HCT116 (cell line): ENCODE measurements around the gene SPCS3. TPM values are rescaled to one million over a fixed set of nuclear protein-coding genes. Genes with fewer than 3 reads are reported as not detected.

Source experiments
- ATAC-seq: fragments of 200-7000 bp; cut with Tn5 transposase; 2 replicates; pipeline ENCODE4 v1.9.1; 2020; ENCODE audit warnings: mild to moderate bottlenecking, moderate library complexity
- BruUV-seq: library from RNA; stranded (reverse); fragments of 400-500 nt; replicated peaks from 2 replicates; lab custom pipeline; 2021; lab: Mats Ljungman, UMichigan
- CTCF ChIA-PET: fragments of 300-600 bp; sonication (Branson Sonifier 250); formaldehyde crosslinking; loops from one replicate; lab custom pipeline; 2021; ENCODE audit warnings: antibody characterized with exemption; lab: Charles Lee
- POLR2A ChIA-PET: fragments of 300-600, 350-600 bp; sonication (Branson Sonifier 250); formaldehyde crosslinking; loops from one replicate; lab custom pipeline; 2021; ENCODE audit warnings: antibody characterized with exemption; lab: Charles Lee
- RAD21 ChIA-PET, 2 experiments: fragments of 300-600 bp; sonication (Branson Sonifier 250); formaldehyde crosslinking; loops; one replicate each; lab custom pipeline; 2023; ENCODE audit warnings: low total read pairs in 2 of 2; ENCODE audit not compliant: uncharacterized antibody in 2 of 2, unreplicated experiment in 2 of 2, low non-redundant PET in 1 of 2; lab: Charles Lee
- DNase-seq: peaks from one replicate; pipeline ENCODE4 v3.0.0-alpha.2; 2010; ENCODE audit warnings: low read depth, low spot score
- H2AFZ ChIP-seq: fragments of 200-600 bp; shearing (Covaris generic), sonication (generic); 2 replicates; pipeline ENCODE4 v1.6.1; 2017; ENCODE audit warnings: low read depth, mixed run types, mixed read lengths, antibody characterized with exemption, low read length; ENCODE audit not compliant: poor library complexity, severe bottlenecking
- H3K27ac ChIP-seq: 2 replicates; pipeline ENCODE4 v1.5.1; 2012; ENCODE audit warnings: low read depth, low read length
- H3K27me3 ChIP-seq: fragments of 200-600 bp; sonication (generic); 2 replicates; pipeline ENCODE4 v1.6.1; 2016; ENCODE audit warnings: mixed run types, low read length, mixed read lengths; ENCODE audit not compliant: insufficient read depth
- H3K36me3 ChIP-seq, 2 experiments: fragments of 200-500 bp in 1 of 2; fragments of 200-600 bp in 1 of 2; sonication (Bioruptor generic) in 1 of 2; sonication (generic) in 1 of 2; 2 replicates each; pipeline versions ENCODE4 v1.5.1 to v1.6.1; 2014 to 2016; ENCODE audit warnings: low read length in 2 of 2, inconsistent platforms in 1 of 2, mixed read lengths in 1 of 2, mixed run types in 1 of 2; ENCODE audit not compliant: insufficient read depth in 2 of 2, control insufficient read depth in 1 of 2
- H3K4me1 ChIP-seq, 2 experiments: fragments of 200-600 bp in 1 of 2; sonication (generic) in 1 of 2; 2 replicates each; pipeline versions ENCODE4 v1.5.1 to v1.6.1; 2012 to 2017; ENCODE audit warnings: low read length in 2 of 2, inconsistent platforms in 1 of 2, mild to moderate bottlenecking in 1 of 2, mixed read lengths in 1 of 2, mixed run types in 1 of 2, moderate library complexity in 1 of 2; ENCODE audit not compliant: insufficient read depth in 2 of 2, control insufficient read depth in 1 of 2
- H3K4me2 ChIP-seq: fragments of 200-600 bp; sonication (generic); 2 replicates; pipeline ENCODE4 v1.6.1; 2017; ENCODE audit warnings: mixed run types, low read length, mixed read lengths
- H3K4me3 ChIP-seq, 2 experiments: fragments of 200-600 bp in 1 of 2; sonication (generic) in 1 of 2; replicated peaks in 1 of 2; 2 replicates each; pipeline ENCODE4 v1.5.1; 2011 to 2016; ENCODE audit warnings: low read length in 2 of 2, control low read depth in 1 of 2, low read depth in 1 of 2, mild to moderate bottlenecking in 1 of 2, mixed read lengths in 1 of 2, mixed run types in 1 of 2
- H3K79me2 ChIP-seq: fragments of 200-600 bp; sonication (generic); 2 replicates; pipeline ENCODE4 v1.6.1; 2017; ENCODE audit warnings: mild to moderate bottlenecking, mixed run types, low read length, moderate library complexity, mixed read lengths; ENCODE audit not compliant: insufficient read depth
- H3K9ac ChIP-seq: fragments of 200-600 bp; sonication (generic); 2 replicates; pipeline ENCODE4 v1.6.1; 2016; ENCODE audit warnings: low read length, mixed read lengths
- H3K9me2 ChIP-seq: fragments of 200-600 bp; sonication (generic), shearing (Covaris generic); 2 replicates; pipeline ENCODE4 v1.6.1; 2017; ENCODE audit warnings: mixed run types, mild to moderate bottlenecking, moderate library complexity; ENCODE audit not compliant: insufficient read depth
- H3K9me3 ChIP-seq, 2 experiments: fragments of 200-500 bp in 1 of 2; fragments of 200-600 bp in 1 of 2; sonication (Bioruptor generic) in 1 of 2; sonication (generic) in 1 of 2; 2 replicates each; pipeline ENCODE4 v1.6.1; 2014 to 2017; ENCODE audit warnings: low read length in 2 of 2, mixed read lengths in 2 of 2, inconsistent platforms in 1 of 2, low read depth in 1 of 2, mild to moderate bottlenecking in 1 of 2, mixed run types in 1 of 2, moderate library complexity in 1 of 2; ENCODE audit not compliant: control insufficient read depth in 1 of 2, insufficient read depth in 1 of 2
- H4K20me1 ChIP-seq: fragments of 200-600 bp; sonication (generic), shearing (Covaris generic); 2 replicates; pipeline ENCODE4 v1.6.1; 2017; ENCODE audit warnings: mixed run types, mild to moderate bottlenecking, moderate library complexity; ENCODE audit not compliant: insufficient read depth
- CBX3 ChIP-seq: IDR thresholded peaks from 2 replicates; pipeline ENCODE4 v1.6.1; 2012; ENCODE audit warnings: low read depth
- EGR1 ChIP-seq: IDR thresholded peaks from 2 replicates; pipeline ENCODE4 v1.6.1; 2012; ENCODE audit warnings: low read depth
- EZH2phosphoT487 ChIP-seq: fragments of 200-600 bp; IDR thresholded peaks from 2 replicates; pipeline ENCODE4 v1.6.1; 2018; ENCODE audit warnings: antibody characterized with exemption, borderline replicate concordance
- FOSL1 ChIP-seq: IDR thresholded peaks from 2 replicates; pipeline ENCODE4 v1.6.1; 2012; ENCODE audit warnings: low read depth
- POLR2A ChIP-seq: IDR thresholded peaks from 2 replicates; pipeline ENCODE4 v1.7.0; 2011; ENCODE audit warnings: borderline replicate concordance; ENCODE audit not compliant: insufficient read depth, insufficient read length; ENCODE audit errors: extremely low read depth
- SIN3A ChIP-seq: IDR thresholded peaks from 2 replicates; pipeline ENCODE4 v1.6.1; 2012; ENCODE audit warnings: low read depth
- SRF ChIP-seq: IDR thresholded peaks from 2 replicates; pipeline ENCODE4 v1.6.1; 2012; ENCODE audit warnings: low read depth
- TCF7L2 ChIP-seq: IDR thresholded peaks from 2 replicates; pipeline ENCODE4 v1.7.0; 2011; ENCODE audit warnings: borderline replicate concordance, inconsistent platforms; ENCODE audit not compliant: insufficient read depth, insufficient read length; ENCODE audit errors: extremely low read depth
- ZNF274 ChIP-seq: fragments of 200-500 bp; sonication (Bioruptor generic); IDR thresholded peaks from 2 replicates; pipeline ENCODE4 v1.6.1; 2014; ENCODE audit warnings: mild to moderate bottlenecking, low read depth, low read length, inconsistent platforms
- intact Hi-C: fragments of 100-400 bp; cut with micrococcal nuclease; formaldehyde crosslinking; loops from 2 replicates; pipeline ENCODE4 v1.10.0; 2022
- total RNA-seq: library from RNA; stranded (reverse); gene quantifications from one replicate; pipeline ENCODE4 v1.2.1, GENCODE V29; 2021; ENCODE audit not compliant: unreplicated experiment
- TF ChIP-seq, protein P1 (sequence below): IDR thresholded peaks from 2 replicates; pipeline ENCODE4 v1.6.1; 2012
- TF ChIP-seq, protein P2 (sequence below), 3 experiments: fragments of 200-600 bp in 1 of 3; sonication (generic) in 1 of 3; IDR thresholded peaks in 2 of 3; conservative IDR thresholded peaks in 1 of 3; 2 replicates each; pipeline ENCODE4 v1.5.1; 2012 to 2017; ENCODE audit warnings: low read depth in 2 of 3, low read length in 2 of 3, antibody characterized with exemption in 1 of 3, borderline replicate concordance in 1 of 3, control low read depth in 1 of 3, mild to moderate bottlenecking in 1 of 3, mixed read lengths in 1 of 3, mixed run types in 1 of 3, moderate library complexity in 1 of 3; ENCODE audit not compliant: insufficient read depth in 1 of 3
- TF ChIP-seq, protein P3 (sequence below): IDR thresholded peaks from 2 replicates; pipeline ENCODE4 v1.6.1; 2012; ENCODE audit warnings: low read depth

Gene SPCS3
- total RNA-seq, 1 experiment from 2014 or later = 135 TPM

DNA sequence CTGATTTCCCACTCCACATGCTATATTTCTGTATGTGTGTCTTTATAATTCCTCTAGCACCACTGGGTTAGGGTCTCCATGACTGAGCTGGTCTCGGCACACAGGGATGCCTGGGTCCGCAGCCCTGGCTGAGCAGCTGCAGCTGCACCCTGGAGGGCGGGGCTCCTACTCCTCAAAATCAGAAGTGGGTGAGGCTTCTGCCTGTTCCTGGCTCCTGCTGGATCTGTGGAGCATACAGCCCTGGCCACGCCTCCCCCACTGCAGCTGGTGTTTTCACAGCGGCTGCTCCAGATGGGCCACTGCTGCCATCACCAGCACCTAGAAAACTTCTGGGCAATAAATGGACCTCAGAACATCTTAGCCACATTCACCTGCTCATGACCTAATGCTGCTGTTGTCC lies 30.9 kb downstream of the SPCS3 start:
- no peaks in the 10 kb centered on the region for H3K27me3 ChIP-seq
- no peak for TF ChIP-seq TCF7L2
- no peak for TF ChIP-seq CBX3
- TF ChIP-seq POLR2A = no peak
- TF ChIP-seq, all 23 proteins: peak for 0
- no peaks in the 10 kb centered on the region for H3K4me1 ChIP-seq
- no peak overlapping the region for H3K4me2 ChIP-seq
- intact Hi-C loops = no loop called here
- ChIA-PET POLR2A (no interaction called here), RAD21 (no interaction called here), CTCF (no interaction called here)
- H3K79me2 ChIP-seq = no peaks in the 10 kb centered on the region
- no peak for DNase-seq
- H3K9me2 ChIP-seq = no peaks in the 10 kb centered on the region
- H3K4me3 ChIP-seq = no peak overlapping the region
- no peaks in the 10 kb centered on the region for H4K20me1 ChIP-seq
- H2AFZ ChIP-seq = no peak overlapping the region
- H3K9me3 ChIP-seq = no peaks in the 10 kb centered on the region
- no TSS peak for BruUV-seq
- H3K9ac ChIP-seq = no peak overlapping the region
- H3K27ac ChIP-seq = no peak overlapping the region
- no peaks in the 10 kb centered on the region for H3K36me3 ChIP-seq
- ATAC-seq = no peak

DNA sequence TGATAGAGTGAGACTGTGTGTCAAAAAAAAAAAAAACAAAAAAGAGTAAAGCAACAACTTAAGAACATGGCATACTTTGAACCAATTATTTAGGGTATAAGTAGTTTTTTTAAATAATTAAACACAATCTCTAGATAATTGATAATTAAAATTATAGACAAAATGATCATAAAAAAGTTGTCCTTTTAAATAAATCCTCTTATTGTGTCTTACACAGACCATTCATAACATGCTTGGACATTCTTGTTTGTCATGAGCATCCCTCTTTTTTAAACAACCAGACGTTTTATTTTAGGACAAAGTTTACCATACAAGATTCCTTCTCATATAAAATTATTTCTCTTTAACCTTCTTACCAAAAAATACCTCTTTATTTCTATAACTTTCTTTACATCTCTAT lies 35.1 kb downstream of the SPCS3 start:
- DNase-seq (no peak), ATAC-seq (no peak)
- CTCF ChIA-PET = no interaction called here
- Histone ChIP-seq H3K9me3 (no peaks in the 10 kb centered on the region), H3K36me3 (no peaks in the 10 kb centered on the region), H3K9me2 (no peaks in the 10 kb centered on the region), H2AFZ (no peak overlapping the region), H3K79me2 (no peaks in the 10 kb centered on the region), H3K4me2 (no peak overlapping the region), H4K20me1 (no peaks in the 10 kb centered on the region), H3K27ac (no peak overlapping the region), H3K27me3 (no peaks in the 10 kb centered on the region), H3K9ac (no peak overlapping the region), H3K4me1 (no peaks in the 10 kb centered on the region), H3K4me3 (no peak overlapping the region)
- RAD21 ChIA-PET = no interaction called here
- TF ChIP-seq, protein P1, sequence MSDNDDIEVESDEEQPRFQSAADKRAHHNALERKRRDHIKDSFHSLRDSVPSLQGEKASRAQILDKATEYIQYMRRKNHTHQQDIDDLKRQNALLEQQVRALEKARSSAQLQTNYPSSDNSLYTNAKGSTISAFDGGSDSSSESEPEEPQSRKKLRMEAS = no peak
- TF ChIP-seq, protein P2, sequence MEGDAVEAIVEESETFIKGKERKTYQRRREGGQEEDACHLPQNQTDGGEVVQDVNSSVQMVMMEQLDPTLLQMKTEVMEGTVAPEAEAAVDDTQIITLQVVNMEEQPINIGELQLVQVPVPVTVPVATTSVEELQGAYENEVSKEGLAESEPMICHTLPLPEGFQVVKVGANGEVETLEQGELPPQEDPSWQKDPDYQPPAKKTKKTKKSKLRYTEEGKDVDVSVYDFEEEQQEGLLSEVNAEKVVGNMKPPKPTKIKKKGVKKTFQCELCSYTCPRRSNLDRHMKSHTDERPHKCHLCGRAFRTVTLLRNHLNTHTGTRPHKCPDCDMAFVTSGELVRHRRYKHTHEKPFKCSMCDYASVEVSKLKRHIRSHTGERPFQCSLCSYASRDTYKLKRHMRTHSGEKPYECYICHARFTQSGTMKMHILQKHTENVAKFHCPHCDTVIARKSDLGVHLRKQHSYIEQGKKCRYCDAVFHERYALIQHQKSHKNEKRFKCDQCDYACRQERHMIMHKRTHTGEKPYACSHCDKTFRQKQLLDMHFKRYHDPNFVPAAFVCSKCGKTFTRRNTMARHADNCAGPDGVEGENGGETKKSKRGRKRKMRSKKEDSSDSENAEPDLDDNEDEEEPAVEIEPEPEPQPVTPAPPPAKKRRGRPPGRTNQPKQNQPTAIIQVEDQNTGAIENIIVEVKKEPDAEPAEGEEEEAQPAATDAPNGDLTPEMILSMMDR (IDR thresholded peaks at IDR 0.05 in 2 of 3, conservative IDR thresholded peaks at IDR 0.05 in 1 of 3; ENCODE audit: borderline replicate concordance in 1 of 3, insufficient read depth in 1 of 3, low read depth in 2 of 3, low read length in 2 of 3) = no peak
- TF ChIP-seq TCF7L2 (no peak), EGR1 (no peak), SRF (no peak), FOSL1 (no peak), EZH2phosphoT487 (no peak), SIN3A (no peak), ZNF274 (no peak)
- TF ChIP-seq, protein P3, sequence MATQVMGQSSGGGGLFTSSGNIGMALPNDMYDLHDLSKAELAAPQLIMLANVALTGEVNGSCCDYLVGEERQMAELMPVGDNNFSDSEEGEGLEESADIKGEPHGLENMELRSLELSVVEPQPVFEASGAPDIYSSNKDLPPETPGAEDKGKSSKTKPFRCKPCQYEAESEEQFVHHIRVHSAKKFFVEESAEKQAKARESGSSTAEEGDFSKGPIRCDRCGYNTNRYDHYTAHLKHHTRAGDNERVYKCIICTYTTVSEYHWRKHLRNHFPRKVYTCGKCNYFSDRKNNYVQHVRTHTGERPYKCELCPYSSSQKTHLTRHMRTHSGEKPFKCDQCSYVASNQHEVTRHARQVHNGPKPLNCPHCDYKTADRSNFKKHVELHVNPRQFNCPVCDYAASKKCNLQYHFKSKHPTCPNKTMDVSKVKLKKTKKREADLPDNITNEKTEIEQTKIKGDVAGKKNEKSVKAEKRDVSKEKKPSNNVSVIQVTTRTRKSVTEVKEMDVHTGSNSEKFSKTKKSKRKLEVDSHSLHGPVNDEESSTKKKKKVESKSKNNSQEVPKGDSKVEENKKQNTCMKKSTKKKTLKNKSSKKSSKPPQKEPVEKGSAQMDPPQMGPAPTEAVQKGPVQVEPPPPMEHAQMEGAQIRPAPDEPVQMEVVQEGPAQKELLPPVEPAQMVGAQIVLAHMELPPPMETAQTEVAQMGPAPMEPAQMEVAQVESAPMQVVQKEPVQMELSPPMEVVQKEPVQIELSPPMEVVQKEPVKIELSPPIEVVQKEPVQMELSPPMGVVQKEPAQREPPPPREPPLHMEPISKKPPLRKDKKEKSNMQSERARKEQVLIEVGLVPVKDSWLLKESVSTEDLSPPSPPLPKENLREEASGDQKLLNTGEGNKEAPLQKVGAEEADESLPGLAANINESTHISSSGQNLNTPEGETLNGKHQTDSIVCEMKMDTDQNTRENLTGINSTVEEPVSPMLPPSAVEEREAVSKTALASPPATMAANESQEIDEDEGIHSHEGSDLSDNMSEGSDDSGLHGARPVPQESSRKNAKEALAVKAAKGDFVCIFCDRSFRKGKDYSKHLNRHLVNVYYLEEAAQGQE = no peak
- intact Hi-C loops = no loop called here
- POLR2A ChIA-PET = no interaction called here
- BruUV-seq = no TSS peak
